SK-N-SH treated with all-trans-retinoic acid at 6 μM for 48 hours (cell line): Measurements from ENCODE around the gene GRIFIN.

Source experiments
- ARNTL ChIP-seq: fragments of 450-650 bp; formaldehyde crosslinking; IDR thresholded peaks from 2 replicates; pipeline ENCODE4 v1.5.0; 2020; ENCODE audit warnings: low read depth, mild to moderate bottlenecking, moderate library complexity, borderline replicate concordance
- ISL1 ChIP-seq: fragments of 250-450 bp; sonication (Bioruptor Pico); IDR thresholded peaks from 2 replicates; pipeline ENCODE4 v2.1.2; 2022; ENCODE audit warnings: mild to moderate bottlenecking, moderate library complexity
- RARB ChIP-seq: fragments of 250-450 bp; sonication (Bioruptor Pico); IDR thresholded peaks from 2 replicates; pipeline ENCODE4 v1.8.0; 2021; ENCODE audit warnings: mild to moderate bottlenecking, moderate library complexity
- SNAI2 ChIP-seq: fragments of 250-450 bp; sonication (Bioruptor Pico); IDR thresholded peaks from 2 replicates; pipeline ENCODE4 v1.5.0; 2020; ENCODE audit warnings: mild to moderate bottlenecking, moderate library complexity

DNA sequence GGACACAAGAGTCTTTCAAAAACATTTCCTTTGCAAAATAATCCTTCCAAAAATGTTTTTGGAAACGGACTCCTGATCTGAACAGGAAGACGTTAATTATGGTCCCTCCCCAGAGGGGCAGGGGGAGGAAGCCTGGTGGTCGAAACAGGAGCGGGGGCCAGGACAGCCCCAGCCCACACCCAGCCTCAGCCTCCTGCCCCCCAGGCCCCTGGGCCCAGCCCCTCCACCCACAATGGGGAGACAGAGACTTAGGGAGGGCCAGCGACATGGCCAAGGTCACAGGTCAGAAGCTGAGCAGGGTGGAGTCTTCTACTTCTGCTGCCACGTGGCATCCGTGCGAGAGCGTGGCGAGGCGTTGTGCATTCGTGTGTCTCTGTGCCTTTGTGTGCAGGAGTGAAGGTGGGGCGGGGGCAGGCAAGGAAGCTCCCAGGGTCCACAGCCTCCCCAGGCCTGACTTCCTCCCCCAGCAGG, 14.0 kb upstream of the GRIFIN start:
- TF ChIP-seq ISL1 (CRISPR knock-in tag) (no peak), RARB (CRISPR knock-in tag) (no peak), SNAI2 (CRISPR knock-in tag) (no peak), ARNTL (no peak)
